AG10803 (cell line): Measurements from ENCODE around the gene TGFB1.
A peak's percentile ranks its signal among the peaks of the same experiment; 100 is the strongest.

Experiments
- DNase-seq: peaks from one replicate; pipeline ENCODE4 v3.0.0; 2010; ENCODE audit warnings: low read depth
- H3K4me3 ChIP-seq: 2 replicates; pipeline ENCODE4 v1.5.1; 2011; ENCODE audit warnings: mild to moderate bottlenecking, low read length, control low read depth
- TF ChIP-seq, protein P1 (sequence below): conservative IDR thresholded peaks from 2 replicates; pipeline ENCODE4 v1.5.1; 2011; ENCODE audit warnings: mild to moderate bottlenecking, low read length, control low read depth, inconsistent platforms

TGFB1 gene

DNA sequence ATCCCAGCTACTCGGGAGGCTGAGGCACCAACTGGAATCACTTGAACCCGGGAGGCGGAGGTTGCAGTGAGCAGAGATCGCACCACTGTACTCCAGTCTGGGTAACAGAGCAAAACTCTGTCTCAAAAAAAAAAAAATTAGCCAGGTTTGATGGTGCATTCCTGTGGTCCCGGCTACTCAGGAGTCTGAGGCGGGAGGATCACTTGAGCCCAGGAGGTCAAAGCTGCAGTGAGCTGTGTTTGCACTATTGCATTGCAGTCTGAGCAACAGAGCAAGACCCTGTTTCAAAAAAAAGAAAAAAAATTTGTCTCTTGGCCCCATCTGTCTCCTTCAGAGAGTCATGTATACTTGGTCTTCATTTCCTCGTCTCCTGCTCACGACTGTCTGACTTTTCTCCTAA is 42.1 kb downstream of the TGFB1 start:
- TF ChIP-seq, protein P1, sequence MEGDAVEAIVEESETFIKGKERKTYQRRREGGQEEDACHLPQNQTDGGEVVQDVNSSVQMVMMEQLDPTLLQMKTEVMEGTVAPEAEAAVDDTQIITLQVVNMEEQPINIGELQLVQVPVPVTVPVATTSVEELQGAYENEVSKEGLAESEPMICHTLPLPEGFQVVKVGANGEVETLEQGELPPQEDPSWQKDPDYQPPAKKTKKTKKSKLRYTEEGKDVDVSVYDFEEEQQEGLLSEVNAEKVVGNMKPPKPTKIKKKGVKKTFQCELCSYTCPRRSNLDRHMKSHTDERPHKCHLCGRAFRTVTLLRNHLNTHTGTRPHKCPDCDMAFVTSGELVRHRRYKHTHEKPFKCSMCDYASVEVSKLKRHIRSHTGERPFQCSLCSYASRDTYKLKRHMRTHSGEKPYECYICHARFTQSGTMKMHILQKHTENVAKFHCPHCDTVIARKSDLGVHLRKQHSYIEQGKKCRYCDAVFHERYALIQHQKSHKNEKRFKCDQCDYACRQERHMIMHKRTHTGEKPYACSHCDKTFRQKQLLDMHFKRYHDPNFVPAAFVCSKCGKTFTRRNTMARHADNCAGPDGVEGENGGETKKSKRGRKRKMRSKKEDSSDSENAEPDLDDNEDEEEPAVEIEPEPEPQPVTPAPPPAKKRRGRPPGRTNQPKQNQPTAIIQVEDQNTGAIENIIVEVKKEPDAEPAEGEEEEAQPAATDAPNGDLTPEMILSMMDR: no peak
- peak overlapping the region; percentile 95; the same call in 1 of the 2 replicates for H3K4me3 ChIP-seq
- no peak for DNase-seq

DNA sequence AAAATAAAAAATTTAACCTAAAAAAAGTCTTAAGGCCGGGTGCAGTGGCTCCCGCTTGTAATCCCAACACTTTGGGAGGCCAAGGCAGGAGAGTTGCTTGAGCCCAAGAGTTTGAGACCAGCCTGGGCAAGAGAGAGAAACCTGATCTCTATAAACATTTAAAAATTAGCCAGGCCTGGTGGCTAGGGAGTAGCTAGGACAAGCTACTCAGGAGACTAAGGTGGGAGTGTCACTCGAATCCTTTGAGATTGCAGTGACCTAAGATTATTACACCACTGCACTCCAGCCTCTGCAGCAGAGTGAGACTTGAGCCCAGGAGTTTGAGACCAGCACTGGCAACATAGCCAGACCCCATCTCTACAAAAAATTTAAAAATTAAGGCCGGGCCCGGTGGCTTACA is 42.6 kb downstream of the TGFB1 start:
- TF ChIP-seq, protein P1: no peak
- no peak for DNase-seq
- peak overlapping the region; percentile 95 for H3K4me3 ChIP-seq

DNA sequence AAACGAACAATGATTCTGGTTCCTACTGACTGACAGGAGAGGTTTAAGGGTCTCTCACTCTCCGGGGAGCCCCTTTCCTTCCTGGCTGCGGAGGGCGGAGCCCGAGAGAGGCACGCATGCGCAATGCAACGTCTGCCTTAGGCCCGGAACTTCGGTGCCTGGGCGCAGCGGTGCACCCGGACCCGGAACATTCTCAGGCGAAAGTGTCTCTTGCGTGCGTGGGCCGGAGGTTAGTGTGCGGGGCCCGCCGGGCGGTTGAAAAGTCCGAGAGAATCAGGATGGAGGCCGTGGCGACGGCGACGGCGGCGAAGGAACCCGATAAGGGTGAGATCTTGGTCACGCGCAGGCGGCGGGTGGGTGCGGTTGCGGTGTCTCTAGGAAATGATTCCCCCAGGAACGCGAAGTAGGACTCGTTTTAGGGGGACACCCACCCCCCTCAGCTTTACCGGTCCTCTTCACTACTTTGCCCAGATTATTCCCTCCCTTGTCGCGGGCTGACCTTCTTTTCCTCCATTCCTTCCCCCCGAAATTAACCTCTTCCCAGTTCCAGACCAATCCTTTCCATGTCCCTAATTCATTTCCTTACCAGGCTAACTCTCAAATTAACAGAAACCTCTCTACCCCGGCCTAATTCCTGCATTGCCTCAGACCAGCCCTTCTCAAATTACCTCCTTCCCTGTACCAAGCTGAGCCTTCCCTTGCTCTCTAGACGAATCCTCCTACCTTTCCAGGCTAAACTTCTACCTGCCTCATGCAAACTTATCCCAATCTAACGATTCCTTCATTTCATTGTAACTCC is 43.5 kb downstream of the TGFB1 start, which contains the start of gene CCDC97:
Gene CCDC97 (plus strand): TSS at position 140 of the 799 bp plus-strand sequence. CDS start 139 bp downstream, at position 279.
- DNase-seq: peak; percentile 84
- peak within 1 kb of the TSS; percentile 95 for H3K4me3 ChIP-seq
- TF ChIP-seq, protein P1: no peak

DNA sequence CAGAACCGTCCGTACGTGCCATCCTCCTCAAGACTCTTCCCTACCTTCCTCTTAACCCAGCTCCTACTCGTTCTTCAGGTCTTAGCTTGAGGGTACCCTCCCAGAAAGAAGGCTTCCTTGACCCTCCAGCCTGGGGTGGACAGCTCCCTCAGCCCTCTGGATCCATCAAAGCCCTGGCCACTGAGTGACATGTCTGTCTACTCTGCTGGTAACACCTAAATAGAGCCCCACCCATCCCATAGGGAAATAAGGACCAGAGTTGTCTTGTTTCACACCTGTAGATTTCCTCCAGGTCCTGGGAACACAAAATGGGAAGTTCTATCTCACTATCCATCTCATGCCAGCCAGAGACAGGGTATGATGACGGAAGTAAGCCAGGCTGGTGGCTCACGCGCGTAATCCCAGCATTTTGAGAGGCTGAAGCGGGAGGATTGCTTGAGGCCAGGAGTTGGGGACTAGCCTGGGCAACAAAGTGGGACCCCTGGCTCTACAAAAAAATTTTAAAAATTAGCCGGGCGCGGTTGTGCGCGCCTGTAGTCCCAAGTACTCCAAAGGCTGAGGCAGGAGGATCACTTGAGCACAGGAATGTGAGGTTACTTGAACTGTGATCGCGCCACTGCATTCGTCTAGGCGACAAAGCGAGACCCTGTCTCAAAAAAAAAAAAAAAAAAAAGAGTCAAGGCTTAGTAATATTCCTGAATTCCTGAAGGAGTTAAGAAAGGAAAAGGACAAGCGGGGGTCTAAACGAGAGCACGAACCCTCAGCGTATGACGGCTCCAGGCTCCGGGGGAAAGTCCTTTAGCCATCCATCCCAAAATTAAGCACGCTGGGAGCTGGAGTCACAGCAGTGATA is 44.3 kb downstream of the TGFB1 start:
- peak overlapping the region; percentile 95 for H3K4me3 ChIP-seq
- TF ChIP-seq, protein P1: no peak
- peak; percentile 33 for DNase-seq

DNA sequence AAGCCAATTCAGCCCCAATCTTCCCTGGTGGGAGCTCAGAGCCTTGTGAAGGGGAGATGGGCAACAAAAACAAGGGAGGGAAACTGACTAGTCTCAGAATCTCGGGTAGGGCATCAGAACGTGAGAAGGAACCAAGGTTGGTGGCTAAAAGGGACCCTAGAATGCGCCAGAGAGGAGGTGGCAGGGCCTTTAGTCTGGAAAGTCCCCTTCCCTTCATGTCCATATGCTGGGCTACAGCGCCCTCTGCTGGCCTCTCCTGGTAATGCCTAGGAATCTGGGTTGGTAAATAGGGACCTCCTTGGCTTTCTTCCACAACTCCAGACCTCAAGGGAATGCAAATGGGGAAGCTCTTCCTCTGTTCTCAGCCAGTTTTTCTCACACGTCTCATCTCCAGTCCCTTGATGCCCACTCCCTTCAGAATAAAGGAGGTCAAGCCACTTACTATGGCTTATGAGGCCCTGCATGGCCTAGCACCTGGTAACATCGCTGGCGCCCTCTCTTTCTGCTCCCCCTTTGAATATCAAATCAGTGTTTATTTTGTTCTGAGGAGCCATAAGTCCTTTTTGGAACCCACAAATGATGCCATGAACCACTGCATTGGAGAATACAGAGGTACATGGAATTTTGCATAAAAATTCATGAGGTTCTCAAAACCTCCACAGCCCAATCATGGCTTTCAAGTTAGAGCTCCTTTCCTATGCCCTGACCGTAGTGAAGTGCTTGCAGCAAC is 45.1 kb downstream of the TGFB1 start:
- peak overlapping the region; percentile 95 for H3K4me3 ChIP-seq
- TF ChIP-seq, protein P1: peak; percentile 98
- peak; percentile 85 for DNase-seq

DNA sequence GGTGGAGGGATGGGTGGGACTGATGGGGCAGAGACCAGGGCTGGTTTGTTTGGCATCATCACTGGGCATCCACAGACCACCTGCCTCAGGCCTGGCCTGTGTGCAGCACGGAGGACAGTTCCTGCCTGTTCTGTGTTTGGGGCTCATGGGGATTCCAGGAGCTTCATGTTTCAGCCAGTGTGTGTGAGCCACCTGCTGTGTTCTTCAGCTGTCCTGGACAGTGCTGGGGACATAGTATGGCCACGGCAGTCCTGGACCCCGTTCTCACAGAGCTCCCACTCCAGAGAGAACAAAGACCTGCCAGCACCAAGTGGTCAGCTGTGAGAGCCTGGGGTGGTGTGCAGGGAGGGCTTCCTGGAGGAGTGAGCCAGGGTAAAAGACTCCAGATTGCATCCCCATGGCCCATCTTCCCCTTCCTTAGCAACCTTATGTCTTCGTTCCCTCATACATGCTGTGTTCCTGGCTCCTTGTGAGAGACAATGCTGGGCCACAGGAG is 45.7 kb downstream of the TGFB1 start:
- DNase-seq: no peak
- TF ChIP-seq, protein P1: no peak
- H3K4me3 ChIP-seq: no peak overlapping the region
